ENCODE results near the gene TSPAN8. TPM values are rescaled to one million over a fixed set of nuclear protein-coding genes. Genes with fewer than 3 reads are reported as not detected.
A peak's percentile ranks its signal among the peaks of the same experiment; 100 is the strongest.

Gene TSPAN8
- total RNA-seq, 1 donor from 2014 or later = not detected

GRCh38 chr12:71164568-71165197 lies 6.9 kb upstream of the TSPAN8 start:
- Mint-ChIP-seq H3K4me3 (ENCODE audit: unreplicated experiment) (no peak overlapping the region), H3K9me3 (ENCODE audit: unreplicated experiment) (peaks cover 1% of the 10 kb centered on the region), H3K36me3 (ENCODE audit: low read depth, unreplicated experiment) (no peaks in the 10 kb centered on the region), H3K4me1 (ENCODE audit: low read depth, unreplicated experiment) (peaks cover 3% of the 10 kb centered on the region), H3K27me3 (ENCODE audit: low read depth, unreplicated experiment) (no peaks in the 10 kb centered on the region), H3K27ac (ENCODE audit: unreplicated experiment) (no peak overlapping the region)
- no peaks in the 10 kb centered on the region for H3K36me3 ChIP-seq (ENCODE audit: insufficient read depth, low read length)
- H2AFZ ChIP-seq (ENCODE audit: low read depth, low read length) = no peak overlapping the region
- no peak for TF ChIP-seq EZH2 (IDR thresholded peaks at IDR 0.05; ENCODE audit: insufficient read depth, low read length)
- no peak for TF ChIP-seq CTCF (IDR thresholded peaks at IDR 0.05; ENCODE audit: insufficient read depth, low read depth, low read length)
- DNase-seq (ENCODE audit: low read depth) (peak; percentile 45), FAIRE-seq (no peak)
- no peaks in the 10 kb centered on the region for H3K4me1 ChIP-seq (ENCODE audit: insufficient read depth, low read length)
- no peaks in the 10 kb centered on the region for H3K27me3 ChIP-seq (ENCODE audit: insufficient read depth, low read length)
- no peak overlapping the region for H3K4me2 ChIP-seq (ENCODE audit: low read length)
- H3K27ac ChIP-seq (ENCODE audit: low read depth, low read length) = no peak overlapping the region
- no peaks in the 10 kb centered on the region for H3K9me3 ChIP-seq (ENCODE audit: insufficient read depth, low read depth, low read length)
- no peak overlapping the region for H3K4me3 ChIP-seq (ENCODE audit: insufficient read depth, low read depth, low read length)
- no peaks in the 10 kb centered on the region for H3K79me2 ChIP-seq (ENCODE audit: insufficient read depth, low read length)
- H3K9ac ChIP-seq (ENCODE audit: low read length) = no peak overlapping the region
- H4K20me1 ChIP-seq (ENCODE audit: insufficient read depth, low read length) = no peaks in the 10 kb centered on the region

GRCh38 chr12:71164166-71164565 lies 6.4 kb upstream of the TSPAN8 start:
- TF ChIP-seq EZH2 (IDR thresholded peaks at IDR 0.05; ENCODE audit: insufficient read depth, low read length) (no peak), CTCF (IDR thresholded peaks at IDR 0.05; ENCODE audit: insufficient read depth, low read depth, low read length) (no peak)
- Mint-ChIP-seq H3K27ac (ENCODE audit: unreplicated experiment) (no peak overlapping the region), H3K36me3 (ENCODE audit: low read depth, unreplicated experiment) (no peaks in the 10 kb centered on the region), H3K4me3 (ENCODE audit: unreplicated experiment) (no peak overlapping the region), H3K27me3 (ENCODE audit: low read depth, unreplicated experiment) (no peaks in the 10 kb centered on the region), H3K4me1 (ENCODE audit: low read depth, unreplicated experiment) (peaks cover 3% of the 10 kb centered on the region), H3K9me3 (ENCODE audit: unreplicated experiment) (peaks cover 1% of the 10 kb centered on the region)
- Histone ChIP-seq H2AFZ (ENCODE audit: low read depth, low read length) (no peak overlapping the region), H3K4me1 (ENCODE audit: insufficient read depth, low read length) (no peaks in the 10 kb centered on the region), H3K79me2 (ENCODE audit: insufficient read depth, low read length) (no peaks in the 10 kb centered on the region), H3K9ac (ENCODE audit: low read length) (no peak overlapping the region), H3K27me3 (ENCODE audit: insufficient read depth, low read length) (no peaks in the 10 kb centered on the region), H3K4me3 (ENCODE audit: insufficient read depth, low read depth, low read length) (no peak overlapping the region), H3K9me3 (ENCODE audit: insufficient read depth, low read depth, low read length) (no peaks in the 10 kb centered on the region), H3K27ac (ENCODE audit: low read depth, low read length) (no peak overlapping the region), H3K36me3 (ENCODE audit: insufficient read depth, low read length) (no peaks in the 10 kb centered on the region), H4K20me1 (ENCODE audit: insufficient read depth, low read length) (no peaks in the 10 kb centered on the region), H3K4me2 (ENCODE audit: low read length) (no peak overlapping the region)
- no peak for DNase-seq (ENCODE audit: low read depth)
- FAIRE-seq = no peak

Data from astrocyte (in vitro differentiated cells and primary cell).